ENCODE data around the gene SGO2. TPM values are rescaled to one million over a fixed set of nuclear protein-coding genes. Genes with fewer than 3 reads are reported as not detected.
"Not testable (repeated sequence)": the region's sequence is repeated elsewhere in the genome, so short reads cannot be mapped to it uniquely, and the experiment has no call there.

SGO2 gene
- total RNA-seq, 4 donors from 2014 or later, result 1.6 to 5.2 (median 3.2) TPM

DNA sequence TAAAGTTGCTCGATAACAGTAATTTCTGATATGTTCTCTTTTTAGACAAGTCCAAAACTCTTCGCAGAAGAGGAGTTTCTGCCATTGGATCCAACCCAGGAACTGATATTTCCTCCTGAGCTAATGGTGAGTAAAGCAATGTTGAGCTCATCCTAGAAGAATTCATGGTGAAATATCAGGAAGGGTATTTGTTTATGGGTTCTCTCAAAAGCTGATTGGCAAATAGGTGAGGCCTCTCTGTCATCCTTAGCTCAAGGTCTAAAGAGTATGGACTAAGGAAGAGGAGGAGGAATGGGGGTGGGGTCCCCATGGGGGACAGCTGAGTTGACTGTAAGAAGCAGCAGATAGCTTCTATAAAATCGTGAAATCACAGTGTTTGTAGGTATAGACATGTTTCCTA lies 78.0 kb downstream of the SGO2 start:
- WGBS, 2 donors, result 79 to 80% methylated on average over 3 of the region's 3 CpGs
- Histone ChIP-seq H3K4me1 (no peaks in the 10 kb centered on the region), H3K36me3 (no peaks in the 10 kb centered on the region), H3K27ac (no peak overlapping the region), H3K4me3 (replicated peaks in 1 of 3) (no peak overlapping the region), H3K9me3 (no peaks in the 10 kb centered on the region), H3K27me3 (no peaks in the 10 kb centered on the region)
- no peak for DNase-seq
- TF ChIP-seq, protein P1, sequence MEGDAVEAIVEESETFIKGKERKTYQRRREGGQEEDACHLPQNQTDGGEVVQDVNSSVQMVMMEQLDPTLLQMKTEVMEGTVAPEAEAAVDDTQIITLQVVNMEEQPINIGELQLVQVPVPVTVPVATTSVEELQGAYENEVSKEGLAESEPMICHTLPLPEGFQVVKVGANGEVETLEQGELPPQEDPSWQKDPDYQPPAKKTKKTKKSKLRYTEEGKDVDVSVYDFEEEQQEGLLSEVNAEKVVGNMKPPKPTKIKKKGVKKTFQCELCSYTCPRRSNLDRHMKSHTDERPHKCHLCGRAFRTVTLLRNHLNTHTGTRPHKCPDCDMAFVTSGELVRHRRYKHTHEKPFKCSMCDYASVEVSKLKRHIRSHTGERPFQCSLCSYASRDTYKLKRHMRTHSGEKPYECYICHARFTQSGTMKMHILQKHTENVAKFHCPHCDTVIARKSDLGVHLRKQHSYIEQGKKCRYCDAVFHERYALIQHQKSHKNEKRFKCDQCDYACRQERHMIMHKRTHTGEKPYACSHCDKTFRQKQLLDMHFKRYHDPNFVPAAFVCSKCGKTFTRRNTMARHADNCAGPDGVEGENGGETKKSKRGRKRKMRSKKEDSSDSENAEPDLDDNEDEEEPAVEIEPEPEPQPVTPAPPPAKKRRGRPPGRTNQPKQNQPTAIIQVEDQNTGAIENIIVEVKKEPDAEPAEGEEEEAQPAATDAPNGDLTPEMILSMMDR (IDR thresholded peaks at IDR 0.05), result no peak
- TF ChIP-seq POLR2A (IDR thresholded peaks at IDR 0.05), result no peak
- intact Hi-C loops (cut with DNase I), result no loop called here

DNA sequence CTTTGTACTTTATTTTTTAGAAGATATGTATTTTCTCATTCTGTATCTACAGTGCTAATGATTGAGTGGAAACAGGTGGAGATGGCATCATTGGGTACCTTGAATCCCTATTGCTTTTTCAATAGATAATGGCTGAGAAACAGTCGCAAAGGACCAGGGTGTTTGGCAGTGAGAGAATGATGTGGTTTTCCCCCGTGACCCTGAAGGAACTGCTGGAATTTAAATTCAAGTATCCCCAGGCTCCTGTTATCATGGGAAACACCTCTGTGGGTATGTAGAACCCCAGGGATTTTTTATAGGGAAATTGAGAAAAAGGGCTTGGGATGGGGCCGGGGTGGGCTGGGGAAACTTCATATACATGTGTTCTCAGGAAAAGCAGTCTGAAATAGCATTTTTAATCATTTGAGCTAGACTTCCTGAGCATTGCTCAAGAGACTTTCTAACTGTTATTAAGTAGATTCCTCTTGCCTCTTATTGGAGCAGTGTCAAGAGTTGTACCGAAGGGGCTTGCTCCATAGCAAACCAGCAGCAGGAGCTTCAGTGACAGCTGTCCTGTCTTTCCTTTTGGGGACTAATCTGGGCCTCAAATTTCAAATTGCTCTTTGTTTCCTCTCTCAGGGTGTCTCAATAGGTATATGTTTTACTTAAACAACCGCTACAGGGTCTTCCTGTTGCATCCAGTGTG lies 78.7 kb downstream of the SGO2 start:
- Histone ChIP-seq H3K4me1 (no peaks in the 10 kb centered on the region), H3K27me3 (no peaks in the 10 kb centered on the region), H3K36me3 (no peaks in the 10 kb centered on the region), H3K4me3 (replicated peaks in 1 of 3) (no peak overlapping the region), H3K9me3 (no peaks in the 10 kb centered on the region), H3K27ac (no peak overlapping the region)
- 62 to 64% methylated on average over 5 of the region's 5 CpGs for WGBS, 2 donors
- intact Hi-C loops (cut with DNase I), result no loop called here
- TF ChIP-seq, protein P1 (IDR thresholded peaks at IDR 0.05), result no peak
- TF ChIP-seq POLR2A (IDR thresholded peaks at IDR 0.05), result no peak
- no peak for DNase-seq

DNA sequence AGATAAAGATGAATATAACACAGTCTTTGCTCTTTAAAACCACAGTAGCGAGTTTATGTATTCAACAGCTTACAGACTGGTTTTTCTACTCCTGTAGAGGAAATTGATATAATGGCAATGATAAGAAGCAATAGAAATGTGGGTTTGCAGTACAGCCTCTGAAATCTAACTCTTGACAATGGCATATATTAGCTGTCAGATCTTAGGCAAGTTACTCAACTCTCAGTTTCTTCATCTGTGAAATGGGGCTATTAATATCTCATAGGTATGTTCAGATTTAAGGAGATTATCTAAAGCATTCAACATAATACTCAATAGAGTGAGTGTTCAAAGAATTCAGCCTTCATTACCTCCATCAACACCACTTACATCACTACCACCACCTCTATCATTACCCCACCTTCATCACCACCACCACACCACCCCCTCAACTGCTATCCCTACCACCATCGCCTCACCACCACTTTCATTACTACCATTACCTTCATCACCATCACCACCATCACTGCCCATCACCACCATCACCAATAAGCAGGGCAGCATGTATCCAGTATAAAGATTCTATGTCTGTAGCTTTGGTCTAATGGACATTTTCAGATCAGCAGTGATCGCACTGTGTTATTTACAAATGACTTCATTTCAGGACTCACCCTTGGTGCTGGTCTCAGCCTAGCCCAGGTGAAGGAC lies 82.5 kb downstream of the SGO2 start:
- WGBS, 2 donors, result 60 to 63% methylated on average over 3 of the region's 3 CpGs
- intact Hi-C loops (cut with DNase I), result no loop called here

DNA sequence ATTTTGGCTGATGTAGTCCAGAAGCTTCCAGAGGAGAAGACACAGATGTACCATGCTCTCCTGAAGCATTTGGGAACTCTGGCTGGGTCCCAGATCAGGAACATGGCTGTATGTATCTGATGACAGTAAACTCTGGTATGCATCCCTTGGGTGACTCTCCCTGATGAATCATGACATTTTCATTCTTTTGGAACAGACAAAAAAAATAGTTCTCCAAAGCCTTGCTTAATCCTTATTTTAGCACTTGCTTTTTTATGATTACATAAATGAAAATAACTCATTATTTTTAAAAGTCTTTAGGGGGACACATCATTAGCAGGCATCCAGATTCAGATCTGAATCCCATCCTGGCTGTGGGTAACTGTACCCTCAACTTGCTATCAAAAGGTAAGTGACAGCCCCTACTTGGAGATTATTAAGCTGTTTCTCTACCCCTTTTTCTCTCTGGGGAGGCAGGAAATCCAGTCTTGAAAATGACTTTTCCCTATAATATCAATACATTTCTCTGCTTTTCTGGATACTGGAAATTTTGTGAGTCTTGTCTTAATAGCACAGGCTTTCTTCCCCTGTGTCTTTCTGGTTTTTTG lies 83.1 kb downstream of the SGO2 start:
- Histone ChIP-seq H3K9me3 (no peaks in the 10 kb centered on the region), H3K4me3 (replicated peaks in 1 of 3) (no peak overlapping the region), H3K4me1 (no peaks in the 10 kb centered on the region), H3K27me3 (no peaks in the 10 kb centered on the region), H3K27ac (no peak overlapping the region), H3K36me3 (no peaks in the 10 kb centered on the region)
- intact Hi-C loops (cut with DNase I), result no loop called here
- DNase-seq, result no peak
- TF ChIP-seq POLR2A (IDR thresholded peaks at IDR 0.05), result no peak
- TF ChIP-seq, protein P1 (IDR thresholded peaks at IDR 0.05), result no peak

More for the DNA sequence above, 82.5 kb downstream of the SGO2 start:
- no peak for TF ChIP-seq POLR2A (IDR thresholded peaks at IDR 0.05)
- TF ChIP-seq, protein P1 (IDR thresholded peaks at IDR 0.05), result no peak
- no peaks in the 10 kb centered on the region for H3K4me1 ChIP-seq
- no peaks in the 10 kb centered on the region for H3K27me3 ChIP-seq
- H3K36me3 ChIP-seq, result no peaks in the 10 kb centered on the region
- no peak for DNase-seq
- no peak overlapping the region for H3K27ac ChIP-seq
- H3K4me3 ChIP-seq (replicated peaks in 1 of 3), result no peak overlapping the region
- H3K9me3 ChIP-seq, result no peaks in the 10 kb centered on the region

DNA sequence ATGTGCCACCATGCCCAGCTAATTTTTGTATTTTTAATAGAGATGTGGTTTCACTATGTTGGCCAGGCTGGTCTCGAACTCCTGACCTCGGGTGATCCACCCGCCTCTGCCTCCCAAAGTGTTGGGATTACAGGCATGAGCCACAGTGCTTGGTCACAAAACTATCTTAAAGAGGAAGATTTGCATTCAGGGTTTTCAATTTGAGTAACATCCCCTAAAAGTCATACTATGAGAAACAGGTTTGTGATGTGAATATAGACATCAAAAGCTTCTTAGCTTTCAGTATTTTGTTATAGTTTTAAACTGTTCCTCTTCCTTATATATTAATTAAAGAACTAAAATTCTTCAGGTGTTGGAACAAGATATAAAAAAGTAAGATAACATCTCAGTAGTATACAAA lies 84.2 kb downstream of the SGO2 start:
- intact Hi-C loops (cut with DNase I); DNase-seq; H3K9me3 ChIP-seq; H3K27ac ChIP-seq; H3K4me3 ChIP-seq (replicated peaks in 1 of 3); H3K36me3 ChIP-seq; H3K27me3 ChIP-seq; H3K4me1 ChIP-seq: not testable (repeated sequence)
- 88 to 89% methylated on average over 3 of the region's 3 CpGs for WGBS, 2 donors
